B cell (primary cell): ENCODE data around the gene ADGRD2. TPM values are rescaled to one million over a fixed set of nuclear protein-coding genes. Genes with fewer than 3 reads are reported as not detected.

Source experiments
- ATAC-seq: fragments of 200-7000 bp; cut with Tn5 transposase; one replicate; pipeline ENCODE4 v1.10.0; 2021; ENCODE audit warnings: low read depth, mild to moderate bottlenecking, moderate number of reproducible peaks, moderate library complexity
- CTCF ChIA-PET: fragments of 350-600 bp; sonication (Branson Sonifier 250); formaldehyde crosslinking; loops from one replicate; lab custom pipeline; 2021; ENCODE audit warnings: antibody characterized with exemption, inconsistent platforms; lab: Charles Lee
- POLR2A ChIA-PET: fragments of 350-600 bp; sonication (Branson Sonifier 250); formaldehyde crosslinking; loops from one replicate; lab custom pipeline; 2021; ENCODE audit warnings: antibody characterized with exemption; lab: Charles Lee
- DNase-seq: peaks from one replicate; pipeline ENCODE4 v3.0.0; 2013
- H2AFZ ChIP-seq: 2 replicates; pipeline ENCODE4 v1.6.1; 2012; ENCODE audit warnings: mild to moderate bottlenecking, low read depth, low read length; ENCODE audit not compliant: insufficient read depth, poor library complexity, severe bottlenecking
- H3K27ac ChIP-seq, 2 donors: 1 replicate in 1 of 2; 2 replicates in 1 of 2; pipeline ENCODE4 v1.5.1; 2012 to 2013; ENCODE audit warnings: low read length in 2 of 2, mild to moderate bottlenecking in 2 of 2, moderate library complexity in 1 of 2
- H3K27me3 ChIP-seq, 4 experiments: fragments of 200-600 bp in 1 of 4; sonication (generic) in 1 of 4; replicated peaks in 1 of 4; 1 replicate in 2 of 4; 2 replicates in 2 of 4; pipeline versions ENCODE4 v1.6.1 to v1.7.0; 2013 to 2016; ENCODE audit warnings: low read length in 3 of 4, mild to moderate bottlenecking in 2 of 4, mixed read lengths in 1 of 4, moderate library complexity in 1 of 4; ENCODE audit not compliant: insufficient read depth in 4 of 4, control insufficient read depth in 3 of 4; ENCODE audit errors: control extremely low read depth in 1 of 4
- H3K36me3 ChIP-seq, 2 experiments: replicated peaks in 1 of 2; 1 replicate in 1 of 2; 2 replicates in 1 of 2; pipeline versions ENCODE4 v1.6.1 to v1.7.1; 2013; ENCODE audit warnings: low read length in 1 of 2; ENCODE audit not compliant: insufficient read depth in 2 of 2, control insufficient read depth in 1 of 2; ENCODE audit errors: control extremely low read depth in 1 of 2, extremely low read depth in 1 of 2
- H3K4me1 ChIP-seq, 2 donors: fragments of 200-600 bp in 1 of 2; sonication (generic) in 1 of 2; 1 replicate in 1 of 2; 2 replicates in 1 of 2; pipeline versions ENCODE4 v1.5.1 to v1.6.1; 2013 to 2017; ENCODE audit warnings: low read length in 2 of 2; ENCODE audit not compliant: control insufficient read depth in 2 of 2, insufficient read depth in 2 of 2
- H3K4me2 ChIP-seq: replicated peaks from 2 replicates; pipeline ENCODE3; 2012; ENCODE audit warnings: mild to moderate bottlenecking, low read depth, low read length; ENCODE audit not compliant: poor library complexity, severe bottlenecking
- H3K4me3 ChIP-seq, 5 experiments: fragments of 200-600 bp in 1 of 5; sonication (generic) in 1 of 5; 1 replicate in 3 of 5; 2 replicates in 2 of 5; pipeline versions ENCODE4 v1.5.1 to v1.7.0; 2011 to 2016; ENCODE audit warnings: low read length in 4 of 5, mild to moderate bottlenecking in 4 of 5, low read depth in 2 of 5, control low read depth in 1 of 5, moderate library complexity in 1 of 5; ENCODE audit not compliant: insufficient read depth in 1 of 5; ENCODE audit errors: control extremely low read depth in 1 of 5, extremely low read depth in 1 of 5
- H3K79me2 ChIP-seq: fragments of 200-600 bp; sonication (generic); one replicate; pipeline ENCODE4 v1.6.0; 2016; ENCODE audit warnings: low read length; ENCODE audit not compliant: control insufficient read depth, insufficient read depth
- H3K9ac ChIP-seq: fragments of 200-600 bp; sonication (generic); 2 replicates; pipeline ENCODE4 v1.6.1; 2017; ENCODE audit warnings: mild to moderate bottlenecking, low read length, moderate library complexity
- H3K9me3 ChIP-seq, 3 donors: one replicate each; pipeline versions ENCODE4 v1.6.1 to v1.7.1; 2013; ENCODE audit warnings: low read length in 2 of 3; ENCODE audit not compliant: control insufficient read depth in 2 of 3, insufficient read depth in 1 of 3; ENCODE audit errors: control extremely low read depth in 1 of 3
- H4K20me1 ChIP-seq: 2 replicates; pipeline ENCODE4 v1.6.0; 2012; ENCODE audit warnings: mild to moderate bottlenecking, low read length; ENCODE audit not compliant: insufficient read depth, control insufficient read depth, poor library complexity, severe bottlenecking
- H3K27ac Mint-ChIP-seq: one replicate; pipeline ENCODE4 v1.8.0; 2021; ENCODE audit warnings: mixed read lengths
- H3K27me3 Mint-ChIP-seq: one replicate; pipeline ENCODE4 v1.8.0; 2021; ENCODE audit warnings: mixed read lengths
- H3K4me1 Mint-ChIP-seq: one replicate; pipeline ENCODE4 v1.8.0; 2021; ENCODE audit warnings: mixed read lengths
- H3K4me3 Mint-ChIP-seq: one replicate; pipeline ENCODE4 v1.8.0; 2021; ENCODE audit warnings: mixed read lengths
- H3K9me3 Mint-ChIP-seq: one replicate; pipeline ENCODE4 v1.8.0; 2022; ENCODE audit warnings: mixed read lengths; ENCODE audit not compliant: insufficient read depth
- CTCF ChIP-seq: fragments of 200-600 bp; IDR thresholded peaks from one replicate; pipeline ENCODE4 v1.8.0; 2022; ENCODE audit warnings: antibody characterized with exemption, mild to moderate bottlenecking
- EZH2 ChIP-seq: IDR thresholded peaks from 2 replicates; pipeline ENCODE4 v1.6.1; 2012; ENCODE audit warnings: borderline replicate concordance, low read depth, mild to moderate bottlenecking, moderate library complexity, low read length; ENCODE audit not compliant: insufficient read depth, poor library complexity, severe bottlenecking
- WGBS: methylation state at CpG from one replicate; pipeline ENCODE4 v1.1.5; 2013; ENCODE audit warnings: missing lambda C conversion rate; ENCODE audit not compliant: insufficient coverage; 5-methylcytosine and 5-hydroxymethylcytosine counted together
- intact Hi-C: fragments of 100-400 bp; cut with micrococcal nuclease; formaldehyde crosslinking; loops from one replicate; pipeline ENCODE4 v1.10.0; 2022
- polyA plus RNA-seq: library from polyadenylated mRNA; depleted of rRNA; stranded (reverse); fragments of >200 nt; gene quantifications from 2 replicates; pipeline ENCODE4 v1.2.3, GENCODE V29; 2012
- total RNA-seq, 2 donors: library from RNA; stranded (reverse); fragments of 120-200 nt in 1 of 2; gene quantifications; 1 replicate in 1 of 2; 2 replicates in 1 of 2; pipeline versions ENCODE4 v1.2.3 to v1.2.4, GENCODE V29; 2013 to 2022

Gene ADGRD2
- total and polyA plus RNA-seq, 2 donors (not counting 1 experiment from before 2014, with no cell fraction given), result not detected

DNA sequence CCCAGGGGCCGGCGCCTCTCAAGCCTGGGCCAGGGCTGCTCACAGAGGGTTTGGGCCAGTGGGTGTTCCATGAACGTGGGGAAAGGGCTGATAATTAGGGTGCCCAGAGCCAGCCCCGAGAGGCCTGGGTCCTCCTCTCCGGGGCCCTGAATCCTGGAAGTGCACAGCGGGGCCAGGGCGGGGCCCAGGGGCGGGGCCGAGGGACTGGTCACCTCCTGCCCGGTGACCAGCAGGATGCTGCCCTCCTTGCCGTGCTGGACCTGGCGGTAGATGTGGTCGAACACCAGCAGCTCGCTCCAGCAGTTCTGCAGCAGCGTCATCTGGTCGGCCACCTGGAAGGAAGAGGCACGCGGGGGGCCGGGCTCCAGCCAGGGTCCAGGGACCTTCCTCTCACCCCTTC lies 42.6 kb downstream of the ADGRD2 start:
- Histone ChIP-seq H3K4me3 (no peak overlapping the region), H4K20me1 (no peaks in the 10 kb centered on the region), H3K36me3 (no peaks in the 10 kb centered on the region), H2AFZ (no peak overlapping the region), H3K9me3 (no peaks in the 10 kb centered on the region), H3K4me2 (no peak overlapping the region), H3K9ac (no peak overlapping the region), H3K27me3 (no peaks in the 10 kb centered on the region), H3K79me2 (no peaks in the 10 kb centered on the region), H3K4me1 (peaks cover 0 to 6% of the 10 kb centered on the region in 2 donors), H3K27ac (no peak overlapping the region)
- Mint-ChIP-seq H3K4me3 (no peak overlapping the region), H3K27me3 (peaks cover 18% of the 10 kb centered on the region), H3K27ac (no peak overlapping the region), H3K9me3 (no peaks in the 10 kb centered on the region), H3K4me1 (peaks cover 7% of the 10 kb centered on the region)
- CTCF ChIA-PET, result no interaction called here
- TF ChIP-seq CTCF (no peak), EZH2 (no peak)
- POLR2A ChIA-PET, result no interaction called here
- no peak for ATAC-seq
- WGBS, result 85% methylated on average over 19 of the region's 19 CpGs
- DNase-seq, result no peak
- intact Hi-C loops, result no loop called here

DNA sequence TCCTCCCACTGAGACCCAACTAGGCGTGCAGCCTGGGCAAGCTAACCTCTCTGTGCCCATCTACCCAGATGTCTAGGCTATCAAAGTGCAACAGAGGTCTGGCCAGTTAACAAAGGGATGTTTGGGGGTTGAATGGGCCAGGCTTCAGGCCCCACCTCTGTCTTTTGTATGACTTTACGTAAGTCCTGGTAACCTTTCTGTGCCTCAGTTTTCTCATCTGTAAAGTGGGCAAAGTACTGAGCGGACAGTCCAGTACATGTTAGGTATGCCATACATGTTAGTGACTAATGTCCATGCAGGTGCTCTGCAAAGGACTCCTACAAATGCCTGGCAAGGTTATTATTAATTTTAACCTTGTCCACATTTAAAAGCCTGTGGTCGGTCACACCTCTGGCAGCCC lies 43.0 kb downstream of the ADGRD2 start:
- H3K79me2 ChIP-seq, result no peaks in the 10 kb centered on the region
- no peaks in the 10 kb centered on the region for H3K27me3 ChIP-seq
- no peak overlapping the region for H3K4me3 ChIP-seq
- no peak for ATAC-seq
- H3K27ac Mint-ChIP-seq, result no peak overlapping the region
- POLR2A ChIA-PET, result no interaction called here
- no peaks in the 10 kb centered on the region for H4K20me1 ChIP-seq
- H3K27ac ChIP-seq, result no peak overlapping the region
- intact Hi-C loops, result no loop called here
- no peak overlapping the region for H3K4me2 ChIP-seq
- 94% methylated on average over 3 of the region's 4 CpGs for WGBS
- no peak overlapping the region for H3K9ac ChIP-seq
- no peak for DNase-seq
- no peak for TF ChIP-seq EZH2
- TF ChIP-seq CTCF, result no peak
- no peaks in the 10 kb centered on the region for H3K9me3 ChIP-seq
- H3K4me3 Mint-ChIP-seq, result no peak overlapping the region
- H3K9me3 Mint-ChIP-seq, result no peaks in the 10 kb centered on the region
- H3K27me3 Mint-ChIP-seq, result peaks cover 17% of the 10 kb centered on the region
- peaks cover 0 to 6% of the 10 kb centered on the region in 2 donors for H3K4me1 ChIP-seq
- CTCF ChIA-PET, result no interaction called here
- peaks cover 7% of the 10 kb centered on the region for H3K4me1 Mint-ChIP-seq
- H3K36me3 ChIP-seq, result no peaks in the 10 kb centered on the region
- H2AFZ ChIP-seq, result no peak overlapping the region
